NCI-H748 treated with DMSO at 0.1 percent for 48 hours (cell line): Measurements from ENCODE around the gene POLR2C.

Source experiments
- DNase-seq: peaks from one replicate; lab custom pipeline; 2025; lab: John Stamatoyannopoulos, UW

Gene POLR2C

DNA sequence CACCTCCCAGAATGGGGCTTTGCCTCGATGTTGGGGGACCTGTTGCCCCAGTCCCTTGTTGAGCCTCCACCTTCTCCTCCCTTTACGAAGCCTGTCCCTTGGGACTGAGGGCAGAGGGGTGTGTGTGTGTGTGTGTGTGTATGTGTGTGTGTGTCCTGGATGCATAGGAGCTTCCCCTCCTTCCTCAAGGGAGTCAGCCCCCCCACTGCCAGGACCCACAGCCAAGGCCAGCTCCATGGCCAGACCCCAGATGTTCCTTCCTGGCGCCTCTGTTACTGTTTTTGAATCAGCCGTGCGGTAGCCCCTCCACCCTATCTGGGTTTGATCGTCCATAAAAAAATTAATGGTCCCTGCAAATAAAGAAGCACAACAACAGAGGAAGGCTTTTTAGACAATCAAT, 41.5 kb downstream of the POLR2C start:
- no peak for DNase-seq

GRCh38 chr16:57504491-57504890, 42.0 kb downstream of the POLR2C start:
- no peak for DNase-seq

DNA sequence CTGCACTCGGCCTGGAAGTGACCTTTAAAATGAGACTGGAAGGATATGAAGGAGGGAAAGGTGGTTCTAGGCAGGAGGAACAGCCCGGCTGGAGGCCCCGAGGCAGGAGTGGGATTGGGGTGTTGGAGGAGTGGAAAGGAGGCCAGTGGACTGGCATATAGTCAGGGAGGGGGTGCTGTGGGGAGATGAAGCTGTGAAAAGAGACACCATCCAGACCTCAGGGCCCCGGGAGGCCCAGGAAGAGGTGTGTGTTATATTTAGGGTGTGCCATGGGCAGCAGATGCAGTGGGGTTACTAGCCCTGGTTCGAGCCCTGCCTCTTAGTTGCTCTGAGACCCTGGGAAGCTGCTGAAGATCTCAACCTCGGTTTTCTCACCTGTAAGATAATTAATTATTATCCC, 42.7 kb downstream of the POLR2C start:
- DNase-seq, result no peak

GRCh38 chr16:57507136-57508034, 44.9 kb downstream of the POLR2C start:
- DNase-seq, result no peak

- no peak for DNase-seq
Measured at GRCh38 chr16:57508035-57508425, 45.6 kb downstream of the POLR2C start.

GRCh38 chr16:57509231-57509923, 46.9 kb downstream of the POLR2C start:
- no peak for DNase-seq

- no peak for DNase-seq
Measured at GRCh38 chr16:57510016-57510871, 47.8 kb downstream of the POLR2C start.

DNA sequence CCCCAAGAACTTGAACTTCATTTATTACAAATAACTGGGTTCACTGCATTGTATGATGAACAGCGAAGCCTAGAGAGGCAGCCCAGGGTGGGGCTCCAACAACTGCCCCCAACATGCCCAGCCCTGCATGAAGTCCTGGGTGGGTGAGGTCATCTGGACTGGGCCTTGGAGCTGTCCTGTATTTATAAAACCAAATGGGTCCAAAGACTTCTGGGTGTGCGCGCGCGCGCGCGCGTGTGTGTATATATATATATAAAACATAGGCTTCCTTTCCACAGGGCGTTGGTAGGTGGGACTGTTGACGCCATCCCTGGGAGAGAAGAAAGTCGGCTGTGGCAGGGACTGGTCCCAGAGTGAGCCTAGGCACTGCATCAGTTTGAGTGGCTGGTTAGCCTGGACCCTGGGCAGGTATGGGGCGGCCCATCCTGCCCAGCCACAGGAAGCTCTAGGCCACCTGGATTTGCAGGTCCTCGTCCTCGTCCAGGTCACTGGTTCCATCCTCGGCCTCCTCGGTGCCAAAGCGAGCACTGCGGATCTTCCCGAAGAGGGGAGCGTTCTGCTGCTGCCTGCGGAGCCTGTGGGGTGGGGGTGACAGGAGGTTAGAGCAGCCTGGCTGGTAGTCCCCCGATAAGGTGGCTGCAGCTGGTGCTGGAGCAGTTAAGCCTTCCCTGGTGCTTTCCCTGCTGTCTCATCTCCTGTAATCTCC, 50.0 kb downstream of the POLR2C start:
- no peak for DNase-seq

DNA sequence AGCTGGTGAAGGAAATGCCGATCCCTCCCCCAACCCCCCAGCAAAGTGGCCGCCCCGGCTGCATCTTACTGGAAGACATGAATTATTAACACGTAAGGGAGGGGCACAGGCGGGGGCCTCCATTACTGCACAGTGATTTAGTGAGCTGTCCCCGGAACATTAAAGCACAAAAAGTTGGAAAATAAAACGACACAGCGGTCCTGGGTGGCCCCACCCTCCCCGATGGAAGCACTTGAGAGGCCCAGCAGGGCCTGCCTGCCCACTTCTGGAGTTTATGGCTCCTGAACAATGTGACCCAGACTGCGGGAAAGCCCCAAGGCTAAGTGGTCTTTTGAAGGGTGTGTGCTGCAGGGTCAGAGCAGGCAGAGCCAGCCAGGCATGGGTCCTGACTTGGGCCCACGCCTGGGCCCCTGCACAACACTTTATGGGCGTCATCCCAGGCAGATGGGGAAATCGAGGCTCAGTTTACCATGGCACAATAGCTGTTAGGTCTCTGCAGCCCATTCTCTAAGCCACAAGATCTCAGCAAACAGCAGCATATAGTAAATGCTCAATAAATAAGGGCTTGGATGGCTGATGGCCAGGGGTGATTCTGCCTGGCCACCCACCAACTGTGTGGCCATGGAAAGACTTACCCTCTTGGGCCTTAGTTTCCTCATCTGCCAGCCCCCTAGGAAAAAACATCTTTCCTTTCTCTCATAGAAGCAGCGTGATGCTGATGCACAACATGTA, 51.1 kb downstream of the POLR2C start:
- DNase-seq, result no peak

DNA sequence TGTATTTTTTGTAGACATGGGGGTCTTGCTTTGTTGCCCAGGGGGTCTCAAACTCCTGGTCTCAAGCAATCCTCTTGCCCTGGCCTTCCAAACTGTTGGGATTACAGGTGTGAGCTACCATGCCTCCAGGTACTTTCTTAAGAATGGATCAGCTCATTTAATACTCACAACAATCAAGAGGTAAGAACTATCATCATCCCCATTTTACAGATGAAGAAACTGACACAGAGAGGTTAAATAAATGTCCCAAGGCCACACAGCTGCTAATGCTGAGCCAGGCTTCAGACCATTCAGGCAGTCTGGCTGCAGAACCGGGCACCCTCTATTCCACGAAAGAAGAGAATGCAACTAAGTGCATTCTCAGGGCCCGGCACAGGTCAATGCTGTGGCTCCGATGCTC, 51.9 kb downstream of the POLR2C start:
- DNase-seq, result no peak

- DNase-seq, result no peak
Measured at GRCh38 chr16:57514791-57515600, 52.5 kb downstream of the POLR2C start.

GRCh38 chr16:57516176-57516725, 53.8 kb downstream of the POLR2C start:
- no peak for DNase-seq

DNA sequence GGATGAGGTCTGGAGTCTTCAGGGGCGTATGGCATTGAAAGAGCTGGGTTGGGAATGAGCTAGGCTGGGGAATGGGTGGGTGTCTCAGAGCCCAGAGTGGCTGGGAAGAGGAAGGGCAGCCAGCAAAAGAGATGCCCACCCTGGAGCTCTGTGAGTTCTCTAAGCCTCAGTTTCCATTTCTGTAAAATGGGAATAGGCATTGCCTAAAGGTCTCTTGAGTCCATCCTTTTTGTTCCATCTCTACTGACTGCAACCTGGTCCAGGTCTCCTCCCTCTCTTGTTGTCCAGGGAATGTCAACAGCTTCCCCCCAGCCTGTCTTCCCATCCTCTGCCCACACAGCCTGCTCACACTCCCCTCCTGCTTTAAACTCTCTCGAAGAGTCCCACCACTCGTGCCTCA, 54.3 kb downstream of the POLR2C start:
- DNase-seq, result no peak

GRCh38 chr16:57517397-57518367, 55.2 kb downstream of the POLR2C start:
- DNase-seq, result no peak

- DNase-seq, result no peak
Measured at GRCh38 chr16:57518520-57518919, 56.0 kb downstream of the POLR2C start.

- no peak for DNase-seq
Measured at GRCh38 chr16:57518922-57519321, 56.4 kb downstream of the POLR2C start.

DNA sequence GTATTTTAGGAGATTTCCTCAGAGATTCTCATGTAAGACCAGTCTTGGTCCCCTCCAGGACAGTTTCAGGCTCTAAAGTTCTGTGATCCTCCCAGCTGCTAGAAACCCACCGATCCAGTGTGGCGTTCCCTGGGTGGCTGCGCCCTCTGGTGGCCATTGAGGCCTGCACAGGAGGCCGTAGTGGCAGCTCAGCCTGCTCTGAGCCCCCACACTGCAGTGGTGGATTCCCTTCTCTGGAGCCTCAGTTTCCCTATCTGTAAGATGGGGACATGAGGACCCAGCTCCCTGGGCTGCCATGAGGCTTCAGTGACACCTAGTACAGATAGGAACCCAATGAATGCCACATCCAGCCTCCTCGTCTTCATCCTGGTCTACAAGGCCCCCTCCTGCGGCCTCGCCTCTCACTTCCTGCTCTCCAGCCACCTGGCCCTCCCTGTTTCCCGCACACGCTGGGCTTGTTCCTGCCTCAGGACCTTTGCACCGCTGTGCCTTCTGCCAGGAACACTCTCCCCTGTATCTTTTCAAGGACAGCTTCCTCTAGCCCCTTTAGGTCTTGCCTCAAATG, 57.4 kb downstream of the POLR2C start:
- DNase-seq, result peak; percentile 0
